Lower leg skin (tissue), 3 donors: ENCODE measurements around the gene VASH1.

Source experiments
- CTCF ChIP-seq, 3 donors: fragments of 450-650 bp; IDR thresholded peaks; one replicate each; pipeline ENCODE4 v1.5.1; 2016; ENCODE audit warnings: antibody characterized with exemption in 3 of 3, mild to moderate bottlenecking in 3 of 3, moderate library complexity in 2 of 3
- POLR2A ChIP-seq, 2 donors: fragments of 450-650 bp; IDR thresholded peaks; one replicate each; pipeline ENCODE4 v1.6.1; 2016 to 2017; ENCODE audit warnings: antibody characterized with exemption in 2 of 2, mild to moderate bottlenecking in 1 of 2, moderate library complexity in 1 of 2

- TF ChIP-seq CTCF (IDR thresholded peaks at IDR 0.05): no peak
- no peak for TF ChIP-seq POLR2A (IDR thresholded peaks at IDR 0.05)
Observed at GRCh38 chr14:76780058-76780345, 18.7 kb downstream of the VASH1 start.
